Ascending aorta (tissue), 2 donors: ENCODE data around the gene RFNG. TPM values are rescaled to one million over a fixed set of nuclear protein-coding genes. Genes with fewer than 3 reads are reported as not detected.
A peak's percentile ranks its signal among the peaks of the same experiment; 100 is the strongest.

Experiments used
- DNase-seq, 2 donors: peaks; one replicate each; pipeline ENCODE4 v3.0.0-alpha.2; 2019; ENCODE audit warnings: low spot score in 2 of 2
- H3K27ac ChIP-seq, 2 donors: fragments of 200-600 bp; sonication (generic); one replicate each; pipeline ENCODE4 v1.5.1; 2016 to 2017; ENCODE audit warnings: mild to moderate bottlenecking in 1 of 2
- H3K27me3 ChIP-seq: fragments of 200-600 bp; sonication (generic); one replicate; pipeline ENCODE4 v1.5.1; 2017
- H3K36me3 ChIP-seq, 2 donors: fragments of 200-600 bp; sonication (generic); one replicate each; pipeline ENCODE4 v1.5.1; 2016
- H3K4me1 ChIP-seq, 2 donors: fragments of 200-600 bp; sonication (generic); one replicate each; pipeline ENCODE4 v1.5.1; 2016 to 2017; ENCODE audit warnings: mild to moderate bottlenecking in 1 of 2
- H3K4me3 ChIP-seq, 2 donors: fragments of 200-600 bp; sonication (generic); one replicate each; pipeline ENCODE4 v1.5.1; 2016 to 2017; ENCODE audit warnings: mild to moderate bottlenecking in 1 of 2
- H3K9me3 ChIP-seq, 2 donors: fragments of 200-600 bp; sonication (generic); one replicate each; pipeline ENCODE4 v1.5.1; 2016
- intact Hi-C: fragments of 100-400 bp; cut with DNase I; formaldehyde crosslinking; loops from one replicate; pipeline ENCODE4 v1.15.1; 2023
- total RNA-seq: library from RNA; depleted of rRNA; stranded (reverse); fragments of >200 nt; gene quantifications from one replicate; pipeline ENCODE4 v1.1.0, GENCODE V29; 2016
- TF ChIP-seq, protein P1 (sequence below), 3 experiments: fragments of 200-600 bp in 2 of 3; fragments of 450-650 bp in 1 of 3; sonication (generic) in 2 of 3; IDR thresholded peaks; one replicate each; pipeline ENCODE4 v1.5.1; 2016 to 2019; ENCODE audit warnings: antibody characterized with exemption in 3 of 3, mild to moderate bottlenecking in 1 of 3, moderate library complexity in 1 of 3

RFNG gene
- total RNA-seq, 1 donor from 2014 or later, result 73.7 TPM

DNA sequence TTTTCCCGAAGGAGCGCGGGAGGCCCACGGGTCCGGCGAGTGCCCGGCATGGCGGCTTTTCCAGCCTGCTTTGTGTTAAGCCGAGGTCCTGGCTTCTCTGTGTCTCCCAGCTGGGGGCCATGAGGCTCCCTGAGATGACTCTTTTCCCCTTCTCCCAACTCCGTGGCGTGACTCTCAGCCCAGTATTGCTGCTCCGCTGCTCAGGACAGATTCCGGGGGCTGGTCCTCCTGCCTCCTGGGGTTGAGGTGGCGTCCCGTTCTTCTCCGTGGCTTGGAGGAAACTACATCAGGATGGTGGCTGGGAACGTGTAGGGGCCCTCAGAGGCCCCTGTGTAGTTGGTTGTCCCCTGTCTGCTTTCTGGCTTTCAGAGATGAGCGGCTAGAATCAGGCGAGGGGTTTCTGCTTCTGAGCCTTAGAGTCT, 1.0 kb upstream of the RFNG start:
- H3K36me3 ChIP-seq, result peaks cover 53 to 64% of the 10 kb centered on the region in 2 donors
- no peak for DNase-seq
- H3K4me1 ChIP-seq, result peaks cover 18 to 19% of the 10 kb centered on the region in 2 donors
- H3K9me3 ChIP-seq, result no peaks in the 10 kb centered on the region
- intact Hi-C loops, result no loop called here
- H3K4me3 ChIP-seq, result peak overlapping the region; percentile 83 to 94
- TF ChIP-seq, protein P1, sequence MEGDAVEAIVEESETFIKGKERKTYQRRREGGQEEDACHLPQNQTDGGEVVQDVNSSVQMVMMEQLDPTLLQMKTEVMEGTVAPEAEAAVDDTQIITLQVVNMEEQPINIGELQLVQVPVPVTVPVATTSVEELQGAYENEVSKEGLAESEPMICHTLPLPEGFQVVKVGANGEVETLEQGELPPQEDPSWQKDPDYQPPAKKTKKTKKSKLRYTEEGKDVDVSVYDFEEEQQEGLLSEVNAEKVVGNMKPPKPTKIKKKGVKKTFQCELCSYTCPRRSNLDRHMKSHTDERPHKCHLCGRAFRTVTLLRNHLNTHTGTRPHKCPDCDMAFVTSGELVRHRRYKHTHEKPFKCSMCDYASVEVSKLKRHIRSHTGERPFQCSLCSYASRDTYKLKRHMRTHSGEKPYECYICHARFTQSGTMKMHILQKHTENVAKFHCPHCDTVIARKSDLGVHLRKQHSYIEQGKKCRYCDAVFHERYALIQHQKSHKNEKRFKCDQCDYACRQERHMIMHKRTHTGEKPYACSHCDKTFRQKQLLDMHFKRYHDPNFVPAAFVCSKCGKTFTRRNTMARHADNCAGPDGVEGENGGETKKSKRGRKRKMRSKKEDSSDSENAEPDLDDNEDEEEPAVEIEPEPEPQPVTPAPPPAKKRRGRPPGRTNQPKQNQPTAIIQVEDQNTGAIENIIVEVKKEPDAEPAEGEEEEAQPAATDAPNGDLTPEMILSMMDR (IDR thresholded peaks at IDR 0.05), result no peak
- no peak overlapping the region for H3K27ac ChIP-seq
- H3K27me3 ChIP-seq, result no peaks in the 10 kb centered on the region

DNA sequence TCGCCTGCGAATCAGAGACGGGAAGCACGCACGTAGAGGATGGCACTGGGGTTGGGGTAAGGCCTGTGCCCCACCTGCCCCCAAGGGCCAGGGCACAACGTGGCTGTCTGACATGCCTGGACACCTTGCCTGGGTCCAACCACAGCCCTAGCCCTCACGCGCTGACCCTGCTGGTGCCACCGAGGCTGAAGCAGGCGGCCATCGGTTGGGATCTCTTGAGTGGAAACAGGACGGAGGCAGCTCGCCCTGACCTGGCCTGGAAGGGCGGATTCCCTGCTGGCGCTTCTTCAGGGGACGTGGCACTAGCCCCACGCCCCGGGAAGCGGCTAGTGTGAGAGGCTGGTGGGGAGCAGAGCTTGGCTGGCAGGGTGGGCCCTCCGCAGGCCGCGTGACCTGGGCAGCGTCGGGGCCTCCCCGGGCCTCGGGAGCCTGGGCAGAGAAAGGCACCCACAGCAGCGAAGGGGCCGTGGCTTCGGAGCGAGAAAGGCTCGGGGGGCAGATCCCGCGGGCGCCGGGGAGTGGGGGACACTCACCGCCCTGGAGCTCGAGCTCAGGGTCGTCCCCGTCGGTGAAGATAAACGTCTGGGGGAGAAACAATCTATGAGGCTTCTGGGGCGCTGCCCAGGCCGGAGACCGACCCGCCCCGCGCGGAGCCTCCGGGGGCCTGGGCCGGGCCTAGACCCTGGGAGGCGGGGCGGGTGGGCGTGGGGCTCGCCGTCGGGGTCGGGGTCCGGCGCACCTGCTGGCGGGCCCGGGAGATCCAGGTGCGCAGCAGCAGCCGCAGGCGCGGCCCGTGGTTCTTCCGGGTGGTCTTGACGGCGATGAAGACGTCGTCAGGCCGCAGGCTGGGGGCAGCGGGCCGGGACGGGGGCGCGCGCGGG, 610 bp downstream of the RFNG start:
- peak overlapping the region; percentile 83 to 94 for H3K4me3 ChIP-seq
- H3K4me1 ChIP-seq, result peaks cover 18 to 19% of the 10 kb centered on the region in 2 donors
- peaks cover 38 to 55% of the 10 kb centered on the region in 2 donors for H3K36me3 ChIP-seq
- peak overlapping the region; percentile 11 to 14 for H3K27ac ChIP-seq
- intact Hi-C loops, result loop anchor here (2.0 kb wide), 2 partner anchors 14 to 28 kb away; partner anchors contain the start of genes CENPX, DUS1L and LRRC45
- no peak for DNase-seq
- no peaks in the 10 kb centered on the region for H3K9me3 ChIP-seq
- no peaks in the 10 kb centered on the region for H3K27me3 ChIP-seq
- TF ChIP-seq, protein P1 (IDR thresholded peaks at IDR 0.05), result no peak

DNA sequence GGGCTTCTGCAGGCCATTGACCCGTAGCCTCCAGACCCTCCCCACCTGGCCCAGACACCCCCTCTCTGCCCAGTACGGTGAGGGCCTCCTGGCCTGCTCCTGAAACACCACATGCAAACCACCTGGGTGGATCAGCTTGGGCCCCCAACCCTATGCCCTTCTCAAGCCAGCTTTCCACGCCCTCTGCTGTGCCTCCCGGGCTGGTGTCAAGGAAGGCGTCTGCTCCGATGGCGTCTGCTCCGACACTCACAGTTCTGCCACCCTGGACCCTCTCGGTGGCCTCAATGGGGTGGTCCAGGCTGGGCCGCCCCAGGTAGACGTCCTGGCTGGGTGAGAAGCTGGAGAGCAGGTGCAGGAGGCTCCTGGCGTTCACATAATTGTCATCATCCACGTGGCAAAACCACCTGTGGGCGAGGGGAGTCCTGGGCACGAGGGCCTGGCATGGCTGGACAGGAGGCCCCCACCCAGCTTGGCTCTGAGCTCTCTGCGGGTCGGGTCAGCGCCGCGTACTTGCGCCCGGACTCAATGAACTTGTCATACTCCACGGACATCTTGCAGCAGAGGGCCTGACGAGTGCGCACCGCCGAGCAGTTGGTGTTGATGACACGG, 1.4 kb downstream of the RFNG start:
- Histone ChIP-seq H3K9me3 (no peaks in the 10 kb centered on the region), H3K27me3 (no peaks in the 10 kb centered on the region), H3K4me3 (peak overlapping the region; percentile 83 to 94), H3K36me3 (peaks cover 31 to 48% of the 10 kb centered on the region in 2 donors), H3K27ac (peak overlapping the region in 1 of 2 donors; percentile 11), H3K4me1 (peaks cover 18 to 19% of the 10 kb centered on the region in 2 donors)
- TF ChIP-seq, protein P1 (IDR thresholded peaks at IDR 0.05), result no peak
- DNase-seq, result no peak
- intact Hi-C loops, result loop anchor here (2.0 kb wide), 2 partner anchors 15 to 27 kb away; partner anchors contain the start of genes CENPX, DUS1L and LRRC45

DNA sequence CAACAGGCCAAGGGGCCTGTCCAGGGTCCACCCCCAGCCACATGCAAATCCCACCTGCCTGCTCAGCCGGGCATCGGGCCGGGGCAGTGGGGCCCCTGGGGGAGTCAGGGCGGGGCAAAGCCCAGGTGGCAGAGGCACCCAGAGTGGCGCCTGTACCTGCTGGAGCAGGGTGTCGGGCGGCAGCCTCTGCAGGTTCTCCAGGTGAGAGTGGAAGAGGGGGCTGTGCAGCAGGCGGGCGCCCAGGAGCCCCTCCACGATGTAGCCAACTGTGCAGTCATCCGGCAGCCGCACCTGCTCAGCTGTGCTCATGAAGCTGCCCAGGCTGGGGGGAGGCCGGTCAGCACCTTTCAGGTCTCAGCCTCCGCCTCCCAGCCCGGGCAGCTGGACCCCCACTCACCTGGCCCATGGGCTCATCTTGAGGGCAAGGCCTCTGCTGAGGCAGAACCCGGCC, 2.1 kb downstream of the RFNG start:
- intact Hi-C loops, result no loop called here
- H3K36me3 ChIP-seq, result peaks cover 24 to 41% of the 10 kb centered on the region in 2 donors
- H3K27me3 ChIP-seq, result no peaks in the 10 kb centered on the region
- no peak overlapping the region for H3K27ac ChIP-seq
- TF ChIP-seq, protein P1 (IDR thresholded peaks at IDR 0.05), result no peak
- H3K9me3 ChIP-seq, result no peaks in the 10 kb centered on the region
- DNase-seq, result no peak
- no peak overlapping the region for H3K4me3 ChIP-seq
- H3K4me1 ChIP-seq, result peaks cover 18 to 19% of the 10 kb centered on the region in 2 donors

DNA sequence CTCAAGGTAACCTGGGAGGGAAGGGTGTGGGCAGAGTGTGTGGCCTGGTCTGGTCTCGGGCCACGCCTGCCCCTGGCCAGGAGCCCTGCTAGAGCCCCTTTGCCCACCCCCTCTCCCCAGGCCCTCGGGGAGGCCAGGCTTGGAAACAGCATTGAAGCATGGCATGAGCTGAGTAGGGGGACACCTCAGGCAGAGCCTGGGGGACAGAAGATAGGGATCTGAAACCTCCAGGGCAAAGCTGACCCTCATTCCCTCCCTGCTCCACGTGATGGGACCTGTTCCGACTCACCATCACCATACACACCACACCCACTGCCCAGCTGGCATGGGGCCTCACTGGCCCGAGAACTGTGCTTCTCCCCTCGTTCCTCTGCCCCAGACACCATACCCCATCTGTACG, 2.5 kb downstream of the RFNG start:
- H3K4me1 ChIP-seq, result peaks cover 18 to 19% of the 10 kb centered on the region in 2 donors
- DNase-seq, result no peak
- no peaks in the 10 kb centered on the region for H3K27me3 ChIP-seq
- H3K27ac ChIP-seq, result no peak overlapping the region
- H3K4me3 ChIP-seq, result no peak overlapping the region
- TF ChIP-seq, protein P1 (IDR thresholded peaks at IDR 0.05), result no peak
- intact Hi-C loops, result no loop called here
- peaks cover 19 to 36% of the 10 kb centered on the region in 2 donors for H3K36me3 ChIP-seq
- H3K9me3 ChIP-seq, result no peaks in the 10 kb centered on the region
